Kidney epithelial cell (primary cell): ENCODE results near the gene VWA1. TPM values are rescaled to one million over a fixed set of nuclear protein-coding genes. Genes with fewer than 3 reads are reported as not detected.
"Not testable (repeated sequence)": the region's sequence is repeated elsewhere in the genome, so short reads cannot be mapped to it uniquely, and the experiment has no call there.

Source experiments
- DNase-seq: peaks from one replicate; pipeline ENCODE4 v3.0.0-alpha.2; 2010; ENCODE audit warnings: low read depth
- H3K27me3 ChIP-seq: 2 replicates; pipeline ENCODE4 v1.6.0; 2011; ENCODE audit warnings: low read length; ENCODE audit not compliant: control insufficient read depth, insufficient read depth
- H3K36me3 ChIP-seq: 2 replicates; pipeline ENCODE4 v1.5.1; 2011; ENCODE audit warnings: low read length; ENCODE audit not compliant: control insufficient read depth, insufficient read depth
- H3K4me3 ChIP-seq: 2 replicates; pipeline ENCODE4 v1.5.1; 2011; ENCODE audit warnings: low read depth, mild to moderate bottlenecking, control low read depth, low read length
- total RNA-seq: library from RNA; depleted of rRNA; stranded (reverse); fragments of >200 nt; gene quantifications from 2 replicates; pipeline ENCODE4 v1.2.3, GENCODE V29; 2015
- TF ChIP-seq, protein P1 (sequence below): IDR thresholded peaks from 2 replicates; pipeline ENCODE4 v1.5.1; 2011; ENCODE audit warnings: mild to moderate bottlenecking, moderate library complexity, low read length, control low read depth, inconsistent platforms; ENCODE audit not compliant: insufficient read depth, poor library complexity, severe bottlenecking

Gene VWA1
- total RNA-seq, 1 donor from 2014 or later: 27.6 TPM

DNA sequence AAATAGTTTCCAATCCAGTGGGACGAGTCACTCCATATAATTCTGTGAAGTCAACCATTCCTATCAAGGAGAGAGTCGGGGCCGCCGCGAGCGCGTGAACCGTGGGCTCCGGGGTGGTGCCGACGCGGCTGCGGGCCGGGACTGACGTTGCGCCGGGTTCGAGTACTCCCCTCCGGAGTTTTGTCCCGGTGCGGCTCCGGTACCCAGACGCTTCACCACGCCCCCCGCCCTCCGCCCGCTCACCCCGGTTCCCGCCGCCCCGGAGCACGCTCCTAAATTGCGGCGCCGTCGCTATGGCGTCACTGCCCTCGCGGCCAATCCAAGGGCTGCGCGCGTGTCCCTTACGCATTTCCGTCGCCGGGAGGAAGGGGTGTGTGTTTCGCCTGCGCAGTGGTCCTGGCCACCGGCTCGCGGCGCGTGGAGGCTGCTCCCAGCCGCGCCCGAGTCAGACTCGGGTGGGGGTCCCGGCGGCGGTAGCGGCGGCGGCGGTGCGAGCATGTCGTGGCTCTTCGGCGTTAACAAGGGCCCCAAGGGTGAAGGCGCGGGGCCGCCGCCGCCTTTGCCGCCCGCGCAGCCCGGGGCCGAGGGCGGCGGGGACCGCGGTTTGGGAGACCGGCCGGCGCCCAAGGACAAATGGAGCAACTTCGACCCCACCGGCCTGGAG is 36.0 kb downstream of the VWA1 start, which contains the start of gene ATAD3B:
Gene ATAD3B, plus strand, starts transcription at position 377 of the 664 bp plus-strand sequence. Its CDS starts 120 bp downstream, at position 497.
- peak; percentile 35 for DNase-seq
- Histone ChIP-seq H3K27me3 (no peaks in the 10 kb centered on the region), H3K4me3 (peak within 1 kb of the TSS; percentile 67), H3K36me3 (no peaks in the 10 kb centered on the region)
- TF ChIP-seq, protein P1, sequence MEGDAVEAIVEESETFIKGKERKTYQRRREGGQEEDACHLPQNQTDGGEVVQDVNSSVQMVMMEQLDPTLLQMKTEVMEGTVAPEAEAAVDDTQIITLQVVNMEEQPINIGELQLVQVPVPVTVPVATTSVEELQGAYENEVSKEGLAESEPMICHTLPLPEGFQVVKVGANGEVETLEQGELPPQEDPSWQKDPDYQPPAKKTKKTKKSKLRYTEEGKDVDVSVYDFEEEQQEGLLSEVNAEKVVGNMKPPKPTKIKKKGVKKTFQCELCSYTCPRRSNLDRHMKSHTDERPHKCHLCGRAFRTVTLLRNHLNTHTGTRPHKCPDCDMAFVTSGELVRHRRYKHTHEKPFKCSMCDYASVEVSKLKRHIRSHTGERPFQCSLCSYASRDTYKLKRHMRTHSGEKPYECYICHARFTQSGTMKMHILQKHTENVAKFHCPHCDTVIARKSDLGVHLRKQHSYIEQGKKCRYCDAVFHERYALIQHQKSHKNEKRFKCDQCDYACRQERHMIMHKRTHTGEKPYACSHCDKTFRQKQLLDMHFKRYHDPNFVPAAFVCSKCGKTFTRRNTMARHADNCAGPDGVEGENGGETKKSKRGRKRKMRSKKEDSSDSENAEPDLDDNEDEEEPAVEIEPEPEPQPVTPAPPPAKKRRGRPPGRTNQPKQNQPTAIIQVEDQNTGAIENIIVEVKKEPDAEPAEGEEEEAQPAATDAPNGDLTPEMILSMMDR: no peak

DNA sequence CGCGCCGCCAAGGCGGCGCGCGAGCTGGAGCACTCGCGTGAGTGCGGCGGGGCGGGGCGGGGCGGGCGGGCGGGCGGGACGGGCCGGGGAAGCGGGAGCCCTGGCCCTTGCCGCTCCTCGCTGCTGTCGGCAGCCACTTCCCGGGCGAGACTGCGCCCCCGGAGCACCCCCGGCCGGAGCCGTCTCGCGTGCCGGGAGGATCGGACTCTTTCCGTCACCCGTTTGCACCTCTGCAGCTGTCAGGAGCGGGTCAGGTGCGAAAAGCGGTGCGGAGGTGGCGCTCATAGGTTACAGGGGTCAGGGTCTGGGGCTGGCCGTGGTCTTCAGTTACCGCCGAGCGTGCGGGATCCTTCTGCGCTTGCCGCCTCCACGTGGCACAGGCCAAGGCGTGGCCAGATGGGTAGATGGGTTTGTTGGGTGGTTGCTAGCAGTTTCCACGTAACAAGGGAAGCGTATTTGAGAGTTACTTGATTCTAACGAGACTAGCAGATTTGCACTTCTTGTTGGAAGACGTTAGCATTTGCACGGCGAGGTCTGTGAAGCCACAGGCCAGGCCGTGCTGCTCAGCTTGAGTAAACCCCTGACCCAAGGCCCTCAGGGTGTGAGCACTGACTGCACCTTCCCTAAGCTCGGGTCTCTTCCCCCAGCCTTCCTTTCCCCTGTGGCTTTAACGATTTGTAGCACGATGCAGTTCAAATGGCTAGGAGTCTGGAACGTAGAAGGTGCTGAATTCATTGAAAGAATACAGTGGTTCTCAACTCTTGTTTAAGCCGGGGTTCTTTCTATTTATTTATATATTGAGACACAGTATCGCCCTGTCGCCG is 36.8 kb downstream of the VWA1 start:
- H3K36me3 ChIP-seq, DNase-seq, H3K27me3 ChIP-seq: not testable (repeated sequence)
- peak overlapping the region; percentile 43 for H3K4me3 ChIP-seq

DNA sequence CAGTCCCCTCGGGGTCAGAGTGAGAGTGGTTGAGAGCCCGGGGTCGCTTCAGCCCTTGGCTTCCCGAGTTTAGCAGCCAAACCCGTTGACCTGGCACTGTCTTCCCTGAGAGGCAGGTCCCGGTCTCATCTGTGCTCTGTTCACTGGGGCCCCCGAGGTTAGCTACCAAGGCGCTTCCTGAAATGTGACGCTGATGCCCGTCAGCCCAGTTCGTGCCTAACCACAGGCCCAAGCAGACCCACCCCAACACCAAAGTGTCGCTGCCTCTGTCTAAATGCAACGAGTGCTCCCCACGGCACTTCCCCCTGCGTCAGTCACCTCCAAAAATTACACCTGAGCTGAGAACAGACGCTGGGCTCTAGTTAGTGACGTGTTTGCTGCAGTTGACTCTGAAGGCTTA is 40.5 kb downstream of the VWA1 start:
- H3K27me3 ChIP-seq, H3K36me3 ChIP-seq: not testable (repeated sequence)

DNA sequence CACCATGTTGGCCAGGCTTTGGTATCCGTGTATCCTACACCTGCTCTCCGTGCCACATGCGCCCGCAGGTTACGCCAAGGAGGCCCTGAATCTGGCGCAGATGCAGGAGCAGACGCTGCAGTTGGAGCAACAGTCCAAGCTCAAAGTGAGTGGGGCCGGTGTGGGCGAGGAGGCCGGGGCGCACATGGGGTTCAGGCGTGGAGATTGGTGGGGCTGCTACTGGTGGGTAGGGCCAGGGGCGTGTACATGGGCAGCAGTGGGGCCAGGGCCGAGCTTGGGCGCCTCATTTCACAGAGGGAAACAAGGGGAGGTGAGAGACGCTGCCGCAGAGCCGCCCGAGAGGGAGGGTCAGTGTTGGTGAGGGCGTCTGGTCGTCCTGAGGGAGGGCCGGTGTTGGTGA is 41.7 kb downstream of the VWA1 start:
- Histone ChIP-seq H3K27me3 (no peaks in the 10 kb centered on the region), H3K36me3 (peaks cover 2% of the 10 kb centered on the region), H3K4me3 (no peak overlapping the region)
- TF ChIP-seq, protein P1: no peak
- DNase-seq: no peak

More for the DNA sequence above, 40.5 kb downstream of the VWA1 start:
- not testable (repeated sequence) for DNase-seq, H3K4me3 ChIP-seq

DNA sequence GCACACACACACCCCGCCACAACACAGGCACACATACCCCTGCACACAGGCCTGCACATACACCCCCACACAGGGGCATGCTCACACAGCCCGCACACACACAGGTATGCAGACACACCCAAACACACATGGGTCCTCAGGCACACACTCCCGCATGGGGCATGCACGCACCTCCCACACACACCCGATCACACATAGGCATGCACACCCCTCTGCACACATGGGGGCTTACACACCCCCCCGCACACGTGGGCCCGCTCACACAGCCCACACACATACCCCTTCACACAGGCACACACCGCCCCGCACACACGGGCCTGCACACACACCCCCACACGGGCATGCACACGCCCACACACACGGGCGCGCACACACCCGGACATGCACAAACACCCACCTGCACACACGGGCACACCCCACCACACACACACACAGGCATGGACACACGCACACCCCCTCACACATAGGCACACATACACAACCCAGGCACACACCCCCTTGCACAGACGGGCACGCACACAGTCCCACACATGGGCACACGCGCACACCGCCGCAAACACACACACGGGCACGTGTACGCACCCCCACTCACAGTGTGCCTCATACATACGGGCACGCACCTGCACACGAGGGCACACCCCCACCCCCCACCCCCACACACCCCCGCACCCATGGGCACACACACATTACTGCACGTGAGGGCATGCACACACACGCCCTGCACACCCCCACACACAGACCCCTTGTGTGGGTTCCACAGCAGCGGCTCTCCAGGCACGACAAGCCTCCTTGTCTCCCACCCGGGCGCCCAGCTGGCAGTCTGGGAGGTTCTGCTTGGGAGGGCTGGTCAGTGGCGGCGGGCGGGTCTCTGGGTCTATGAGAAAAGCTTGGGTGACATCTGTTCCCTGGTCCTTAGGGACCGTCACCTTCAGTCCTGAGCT is 44.3 kb downstream of the VWA1 start:
- TF ChIP-seq, protein P1: no peak
- no peaks in the 10 kb centered on the region for H3K27me3 ChIP-seq
- no peak for DNase-seq
- H3K4me3 ChIP-seq: no peak overlapping the region
- peaks cover 2% of the 10 kb centered on the region for H3K36me3 ChIP-seq

DNA sequence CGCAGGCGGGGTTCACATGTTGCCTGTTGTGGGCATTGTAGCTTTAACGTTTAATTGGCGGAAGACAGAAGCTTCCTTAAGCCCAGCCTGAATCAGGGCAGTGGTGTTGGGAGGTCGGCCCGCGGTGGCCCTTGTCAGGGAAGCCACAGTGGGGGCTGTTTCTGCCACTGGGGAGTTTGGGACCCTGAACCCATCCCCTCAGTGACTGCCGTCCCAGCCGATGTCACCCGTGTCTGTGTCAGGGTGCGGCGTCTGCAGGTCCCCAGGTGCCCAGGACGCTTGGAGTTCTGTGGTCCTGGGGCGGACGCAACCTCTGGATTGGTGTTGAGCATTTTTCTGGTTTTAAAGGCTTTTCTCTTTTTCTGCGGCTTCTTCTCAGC is 45.0 kb downstream of the VWA1 start:
- not testable (repeated sequence) for H3K27me3 ChIP-seq, H3K4me3 ChIP-seq, H3K36me3 ChIP-seq, DNase-seq

- H3K4me3 ChIP-seq, DNase-seq, H3K36me3 ChIP-seq, H3K27me3 ChIP-seq: not testable (repeated sequence)
Measured at GRCh38 chr1:1481811-1482210, 46.3 kb downstream of the VWA1 start.
